K562 (cell line): Measurements from ENCODE around the gene ARHGAP15.

Source experiments
- ETV5 ChIP-seq: sonication (generic); formaldehyde crosslinking; IDR thresholded peaks from 2 replicates; pipeline ENCODE4 v1.4.0; 2020; ENCODE audit warnings: low read depth, mild to moderate bottlenecking, missing genetic modification reagents
- FOXJ3 ChIP-seq: sonication (generic); formaldehyde crosslinking; IDR thresholded peaks from 2 replicates; pipeline ENCODE4 v1.4.0; 2020; ENCODE audit warnings: mild to moderate bottlenecking, missing genetic modification reagents
- TF ChIP-seq, protein P1 (sequence below), 3 experiments: IDR thresholded peaks in 2 of 3; conservative IDR thresholded peaks in 1 of 3; 2 replicates each; pipeline ENCODE4 v1.5.1; 2011 to 2012; ENCODE audit warnings: low read length in 3 of 3, mild to moderate bottlenecking in 3 of 3, control low read depth in 2 of 3, improper control_type of control experiment in 1 of 3, inconsistent platforms in 1 of 3, low read depth in 1 of 3, mixed read lengths in 1 of 3, moderate library complexity in 1 of 3; ENCODE audit not compliant: insufficient read depth in 2 of 3
- TF ChIP-seq, protein P2 (sequence below): sonication (generic); formaldehyde crosslinking; IDR thresholded peaks from 2 replicates; pipeline ENCODE4 v1.8.1; 2023; ENCODE audit warnings: mild to moderate bottlenecking, missing genetic modification reagents, moderate library complexity
- TF ChIP-seq, protein P3 (sequence below): fragments of 450-650 bp; conservative IDR thresholded peaks from 2 replicates; pipeline ENCODE4 v1.6.1; 2016; ENCODE audit warnings: missing genetic modification characterization, low read depth, mild to moderate bottlenecking, missing compliant biosample characterization, moderate library complexity

DNA sequence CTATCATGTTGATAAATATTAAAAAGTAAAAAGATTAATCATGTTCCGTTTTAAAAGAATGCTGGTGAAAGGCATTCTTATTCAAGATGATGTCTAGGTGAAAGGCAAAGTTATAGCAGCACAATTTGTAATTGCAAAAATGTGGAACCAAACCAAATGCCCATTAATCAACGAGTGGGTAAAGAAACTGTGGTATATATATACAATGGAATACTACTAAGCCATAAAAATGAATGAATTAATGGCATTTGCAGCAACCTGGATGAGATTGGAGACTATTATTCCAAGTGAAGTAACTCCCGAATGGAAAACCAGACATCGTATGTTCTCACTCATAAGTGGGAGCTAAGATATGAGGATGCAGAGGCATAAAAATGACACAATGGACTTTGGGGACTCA is 286.4 kb downstream of the ARHGAP15 start:
- TF ChIP-seq FOXJ3 (CRISPR knock-in tag) (no peak), ETV5 (no peak)
- TF ChIP-seq, protein P1, sequence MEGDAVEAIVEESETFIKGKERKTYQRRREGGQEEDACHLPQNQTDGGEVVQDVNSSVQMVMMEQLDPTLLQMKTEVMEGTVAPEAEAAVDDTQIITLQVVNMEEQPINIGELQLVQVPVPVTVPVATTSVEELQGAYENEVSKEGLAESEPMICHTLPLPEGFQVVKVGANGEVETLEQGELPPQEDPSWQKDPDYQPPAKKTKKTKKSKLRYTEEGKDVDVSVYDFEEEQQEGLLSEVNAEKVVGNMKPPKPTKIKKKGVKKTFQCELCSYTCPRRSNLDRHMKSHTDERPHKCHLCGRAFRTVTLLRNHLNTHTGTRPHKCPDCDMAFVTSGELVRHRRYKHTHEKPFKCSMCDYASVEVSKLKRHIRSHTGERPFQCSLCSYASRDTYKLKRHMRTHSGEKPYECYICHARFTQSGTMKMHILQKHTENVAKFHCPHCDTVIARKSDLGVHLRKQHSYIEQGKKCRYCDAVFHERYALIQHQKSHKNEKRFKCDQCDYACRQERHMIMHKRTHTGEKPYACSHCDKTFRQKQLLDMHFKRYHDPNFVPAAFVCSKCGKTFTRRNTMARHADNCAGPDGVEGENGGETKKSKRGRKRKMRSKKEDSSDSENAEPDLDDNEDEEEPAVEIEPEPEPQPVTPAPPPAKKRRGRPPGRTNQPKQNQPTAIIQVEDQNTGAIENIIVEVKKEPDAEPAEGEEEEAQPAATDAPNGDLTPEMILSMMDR (IDR thresholded peaks at IDR 0.05 in 2 of 3, conservative IDR thresholded peaks at IDR 0.05 in 1 of 3; ENCODE audit: insufficient read depth in 2 of 3, low read depth in 1 of 3, low read length in 3 of 3): no peak
- TF ChIP-seq, protein P2, sequence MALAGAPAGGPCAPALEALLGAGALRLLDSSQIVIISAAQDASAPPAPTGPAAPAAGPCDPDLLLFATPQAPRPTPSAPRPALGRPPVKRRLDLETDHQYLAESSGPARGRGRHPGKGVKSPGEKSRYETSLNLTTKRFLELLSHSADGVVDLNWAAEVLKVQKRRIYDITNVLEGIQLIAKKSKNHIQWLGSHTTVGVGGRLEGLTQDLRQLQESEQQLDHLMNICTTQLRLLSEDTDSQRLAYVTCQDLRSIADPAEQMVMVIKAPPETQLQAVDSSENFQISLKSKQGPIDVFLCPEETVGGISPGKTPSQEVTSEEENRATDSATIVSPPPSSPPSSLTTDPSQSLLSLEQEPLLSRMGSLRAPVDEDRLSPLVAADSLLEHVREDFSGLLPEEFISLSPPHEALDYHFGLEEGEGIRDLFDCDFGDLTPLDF (CRISPR knock-in tag): no peak
- TF ChIP-seq, protein P3, sequence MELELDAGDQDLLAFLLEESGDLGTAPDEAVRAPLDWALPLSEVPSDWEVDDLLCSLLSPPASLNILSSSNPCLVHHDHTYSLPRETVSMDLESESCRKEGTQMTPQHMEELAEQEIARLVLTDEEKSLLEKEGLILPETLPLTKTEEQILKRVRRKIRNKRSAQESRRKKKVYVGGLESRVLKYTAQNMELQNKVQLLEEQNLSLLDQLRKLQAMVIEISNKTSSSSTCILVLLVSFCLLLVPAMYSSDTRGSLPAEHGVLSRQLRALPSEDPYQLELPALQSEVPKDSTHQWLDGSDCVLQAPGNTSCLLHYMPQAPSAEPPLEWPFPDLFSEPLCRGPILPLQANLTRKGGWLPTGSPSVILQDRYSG (tag): no peak
